IPS DF 6.9 (cell line): ENCODE results near the gene OR6C70.
"Not testable (repeated sequence)": the region's sequence is repeated elsewhere in the genome, so short reads cannot be mapped to it uniquely, and the experiment has no call there.

ENCODE experiments used
- DNase-seq: peaks from one replicate; pipeline ENCODE4 v3.0.0-alpha.2; 2013; ENCODE audit warnings: low read depth, low spot score
- H3K27ac ChIP-seq: one replicate; pipeline ENCODE4 v1.5.1; 2013; ENCODE audit warnings: low read length, control low read depth
- H3K27me3 ChIP-seq: 2 replicates; pipeline ENCODE4 v1.6.1; 2013; ENCODE audit warnings: mild to moderate bottlenecking, low read length; ENCODE audit not compliant: control insufficient read depth, insufficient read depth
- H3K36me3 ChIP-seq: 2 replicates; pipeline ENCODE4 v1.6.1; 2013; ENCODE audit warnings: low read length; ENCODE audit not compliant: control insufficient read depth, insufficient read depth
- H3K4me1 ChIP-seq: 2 replicates; pipeline ENCODE4 v1.6.1; 2013; ENCODE audit warnings: low read length; ENCODE audit not compliant: control insufficient read depth, insufficient read depth
- H3K4me3 ChIP-seq: 2 replicates; pipeline ENCODE4 v1.5.1; 2013; ENCODE audit warnings: mild to moderate bottlenecking, low read length
- H3K9me3 ChIP-seq: 2 replicates; pipeline ENCODE4 v1.6.1; 2013; ENCODE audit warnings: low read length, inconsistent platforms; ENCODE audit not compliant: control insufficient read depth, insufficient read depth
- WGBS: extraction: QIAGEN DNeasy Blood & Tissue Kit; methylation state at CpG from one replicate; pipeline ENCODE4 v1.1.7; 2013; ENCODE audit warnings: mixed read lengths, missing lambda C conversion rate; ENCODE audit not compliant: insufficient read length, insufficient coverage; 5-methylcytosine and 5-hydroxymethylcytosine counted together

OR6C70 gene

GRCh38 chr12:55469291-55469690 is 647 bp downstream of the OR6C70 start:
- no peaks in the 10 kb centered on the region for H3K27me3 ChIP-seq
- no CpG with 5 or more reads among the region's 2 CpGs for WGBS

GRCh38 chr12:55467836-55468235 is 2.1 kb downstream of the OR6C70 start:
- Histone ChIP-seq H3K4me1 (no peaks in the 10 kb centered on the region), H3K4me3 (no peak overlapping the region), H3K27me3 (no peaks in the 10 kb centered on the region), H3K36me3 (no peaks in the 10 kb centered on the region), H3K9me3 (no peaks in the 10 kb centered on the region), H3K27ac (no peak overlapping the region)
- DNase-seq = no peak
- WGBS = no CpG with 5 or more reads among the region's 2 CpGs

More at GRCh38 chr12:55469291-55469690, 647 bp downstream of the OR6C70 start:
- Histone ChIP-seq H3K36me3 (no peaks in the 10 kb centered on the region), H3K4me1 (no peaks in the 10 kb centered on the region), H3K9me3 (no peaks in the 10 kb centered on the region), H3K27ac (no peak overlapping the region), H3K4me3 (no peak overlapping the region)
- DNase-seq = no peak

- H3K27ac ChIP-seq, DNase-seq, H3K4me1 ChIP-seq, H3K9me3 ChIP-seq, H3K36me3 ChIP-seq, H3K27me3 ChIP-seq, H3K4me3 ChIP-seq: not testable (repeated sequence)
- WGBS = no CpG with 5 or more reads among the region's 1 CpG
Measured at GRCh38 chr12:55464926-55465325, 5.0 kb downstream of the OR6C70 start.

GRCh38 chr12:55448825-55449224 is 21.1 kb downstream of the OR6C70 start:
- Histone ChIP-seq H3K36me3 (no peaks in the 10 kb centered on the region), H3K9me3 (no peaks in the 10 kb centered on the region), H3K4me3 (no peak overlapping the region), H3K27ac (no peak overlapping the region), H3K4me1 (no peaks in the 10 kb centered on the region), H3K27me3 (no peaks in the 10 kb centered on the region)
- no peak for DNase-seq

GRCh38 chr12:55446326-55446725 is 23.6 kb downstream of the OR6C70 start:
- Histone ChIP-seq H3K27me3 (no peaks in the 10 kb centered on the region), H3K4me1 (no peaks in the 10 kb centered on the region), H3K4me3 (no peak overlapping the region), H3K27ac (no peak overlapping the region), H3K36me3 (no peaks in the 10 kb centered on the region), H3K9me3 (no peaks in the 10 kb centered on the region)
- DNase-seq = no peak
- WGBS = no CpG with 5 or more reads among the region's 5 CpGs

GRCh38 chr12:55445357-55445756 is 24.6 kb downstream of the OR6C70 start:
- DNase-seq = no peak
- no peaks in the 10 kb centered on the region for H3K27me3 ChIP-seq
- H3K4me3 ChIP-seq = no peak overlapping the region
- no peaks in the 10 kb centered on the region for H3K9me3 ChIP-seq
- no peaks in the 10 kb centered on the region for H3K4me1 ChIP-seq
- no CpG with 5 or more reads among the region's 1 CpG for WGBS
- no peaks in the 10 kb centered on the region for H3K36me3 ChIP-seq
- H3K27ac ChIP-seq = no peak overlapping the region

- Histone ChIP-seq H3K27ac (no peak within 1 kb of the TSS), H3K4me1 (no peaks in the 10 kb centered on the region), H3K4me3 (no peak within 1 kb of the TSS), H3K36me3 (no peaks in the 10 kb centered on the region), H3K9me3 (no peaks in the 10 kb centered on the region), H3K27me3 (no peaks in the 10 kb centered on the region)
- DNase-seq = no peak
- WGBS = no CpG with 5 or more reads among the region's 2 CpGs
Measured at GRCh38 chr12:55443776-55444175, 26.2 kb downstream of the OR6C70 start, which contains the start of gene OR6C2. Gene OR6C2, plus strand, starts transcription at chr12:55444076. Its CDS starts 8,138 bp downstream, at chr12:55452214.

- not testable (repeated sequence) for DNase-seq, H3K27ac ChIP-seq, H3K27me3 ChIP-seq, H3K9me3 ChIP-seq, H3K4me3 ChIP-seq, H3K36me3 ChIP-seq, H3K4me1 ChIP-seq
- WGBS = no CpG with 5 or more reads among the region's 5 CpGs
Measured at GRCh38 chr12:55441233-55441632, 28.7 kb downstream of the OR6C70 start.

GRCh38 chr12:55428331-55429243 is 41.4 kb downstream of the OR6C70 start:
- Histone ChIP-seq H3K4me1 (no peaks in the 10 kb centered on the region), H3K9me3 (no peaks in the 10 kb centered on the region), H3K36me3 (no peaks in the 10 kb centered on the region), H3K4me3 (no peak overlapping the region), H3K27ac (no peak overlapping the region), H3K27me3 (no peaks in the 10 kb centered on the region)
- no CpG with 5 or more reads among the region's 1 CpG for WGBS
- DNase-seq = no peak

GRCh38 chr12:55425954-55426353 is 44.0 kb downstream of the OR6C70 start, which contains the start of gene OR6C76:
Gene OR6C76, plus strand, starts transcription at chr12:55426254. Its CDS starts 0 bp downstream, at chr12:55426254.
- H3K27me3 ChIP-seq = no peaks in the 10 kb centered on the region
- no peaks in the 10 kb centered on the region for H3K36me3 ChIP-seq
- DNase-seq = no peak
- no peaks in the 10 kb centered on the region for H3K4me1 ChIP-seq
- no peaks in the 10 kb centered on the region for H3K9me3 ChIP-seq
- no CpG with 5 or more reads among the region's 4 CpGs for WGBS
- no peak within 1 kb of the TSS for H3K4me3 ChIP-seq
- H3K27ac ChIP-seq = no peak within 1 kb of the TSS
